Karpas-422 (cell line): ENCODE results near the gene SCGB1C2. TPM values are rescaled to one million over a fixed set of nuclear protein-coding genes. Genes with fewer than 3 reads are reported as not detected.

Source experiments
- small RNA-seq: library from RNA; depleted of rRNA; stranded (forward); fragments of <200 nt; gene quantifications from one replicate; pipeline ENCODE3, GENCODE V24; 2014
- total RNA-seq: library from RNA; depleted of rRNA; stranded (reverse); fragments of >200 nt; shearing (Covaris generic); gene quantifications from 2 replicates; pipeline ENCODE4 v1.2.3, GENCODE V29; 2014; ENCODE audit warnings: low replicate concordance; rRNA removed

Gene SCGB1C2
- total RNA-seq, 1 experiment from 2014 or later = not detected

Small RNA genes lying within 50 kb of the gene (small RNA-seq; reads per million reads assigned to genes)
- not detected for gene RF00026

Other genes with a start within 250 kb of the SCGB1C2 start
- not detected in 2 replicates for gene DOC2B, start 44.1 kb downstream of the SCGB1C2 start, total RNA-seq
- 0.29 TPM in 1 of 2 replicates, not detected in the other for gene RPH3AL, start 215.2 kb downstream of the SCGB1C2 start, total RNA-seq